HL-60 (cell line): ENCODE measurements around the gene RER1.

Experiments used
- CTCF ChIP-seq: IDR thresholded peaks from one replicate; pipeline ENCODE4 v1.5.1; 2011; ENCODE audit warnings: low read length, control low read depth, inconsistent platforms; ENCODE audit not compliant: insufficient read depth
- GABPA ChIP-seq: IDR thresholded peaks from 2 replicates; pipeline ENCODE4 v1.6.1; 2012; ENCODE audit warnings: low read depth
- POLR2AphosphoS5 ChIP-seq: IDR thresholded peaks from 2 replicates; pipeline ENCODE4 v1.6.1; 2012; ENCODE audit warnings: low read depth
- REST ChIP-seq: IDR thresholded peaks from 2 replicates; pipeline ENCODE4 v1.6.1; 2012; ENCODE audit warnings: low read depth; ENCODE audit not compliant: insufficient replicate concordance
- SPI1 ChIP-seq: IDR thresholded peaks from 2 replicates; pipeline ENCODE4 v1.6.1; 2012; ENCODE audit warnings: low read depth, mild to moderate bottlenecking, borderline replicate concordance

- TF ChIP-seq CTCF, result no peak
- TF ChIP-seq GABPA, result no peak
- no peak for TF ChIP-seq REST
- no peak for TF ChIP-seq POLR2AphosphoS5
- no peak for TF ChIP-seq SPI1
Observed at GRCh38 chr1:2430592-2430973, 38.9 kb downstream of the RER1 start.
